Forelimb muscle (tissue), 1 donor: ENCODE data around the gene FAM53B. TPM values are rescaled to one million over a fixed set of nuclear protein-coding genes. Genes with fewer than 3 reads are reported as not detected.

Source experiments
- DNase-seq: peaks from one replicate; pipeline ENCODE4 v3.0.0-alpha.2; 2013; ENCODE audit warnings: low read depth
- polyA plus RNA-seq: library from polyadenylated mRNA; unstranded; fragments of 120-200 nt; gene quantifications from one replicate; pipeline ENCODE4 v1.2.1, GENCODE V29; 2013; ENCODE audit not compliant: insufficient read length

The FAM53B gene
- polyA plus RNA-seq, 1 donor: 27.6 TPM

GRCh38 chr10:124578231-124579010 is 165.8 kb downstream of the FAM53B start:
- DNase-seq: no peak

DNA sequence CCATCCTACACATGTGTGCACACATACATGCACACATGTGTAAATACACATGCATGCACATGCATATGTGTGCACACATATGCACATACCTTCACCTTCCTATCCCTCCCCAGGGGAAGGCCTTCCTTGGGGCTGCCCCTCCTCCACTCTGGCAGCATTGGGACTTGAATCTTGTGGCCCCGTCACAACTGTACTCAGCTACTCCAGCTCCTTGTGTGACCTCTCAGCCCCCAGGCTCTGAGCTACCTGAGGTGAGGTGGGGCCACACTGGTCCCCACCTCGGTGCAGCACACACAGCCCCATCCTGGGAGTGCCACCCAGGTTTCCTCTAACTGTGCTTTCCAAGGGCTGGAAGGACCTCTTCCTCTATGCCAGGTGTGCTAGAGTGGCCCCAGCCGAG is 166.5 kb downstream of the FAM53B start:
- DNase-seq: no peak

GRCh38 chr10:124576526-124577420 is 167.4 kb downstream of the FAM53B start:
- DNase-seq: no peak

DNA sequence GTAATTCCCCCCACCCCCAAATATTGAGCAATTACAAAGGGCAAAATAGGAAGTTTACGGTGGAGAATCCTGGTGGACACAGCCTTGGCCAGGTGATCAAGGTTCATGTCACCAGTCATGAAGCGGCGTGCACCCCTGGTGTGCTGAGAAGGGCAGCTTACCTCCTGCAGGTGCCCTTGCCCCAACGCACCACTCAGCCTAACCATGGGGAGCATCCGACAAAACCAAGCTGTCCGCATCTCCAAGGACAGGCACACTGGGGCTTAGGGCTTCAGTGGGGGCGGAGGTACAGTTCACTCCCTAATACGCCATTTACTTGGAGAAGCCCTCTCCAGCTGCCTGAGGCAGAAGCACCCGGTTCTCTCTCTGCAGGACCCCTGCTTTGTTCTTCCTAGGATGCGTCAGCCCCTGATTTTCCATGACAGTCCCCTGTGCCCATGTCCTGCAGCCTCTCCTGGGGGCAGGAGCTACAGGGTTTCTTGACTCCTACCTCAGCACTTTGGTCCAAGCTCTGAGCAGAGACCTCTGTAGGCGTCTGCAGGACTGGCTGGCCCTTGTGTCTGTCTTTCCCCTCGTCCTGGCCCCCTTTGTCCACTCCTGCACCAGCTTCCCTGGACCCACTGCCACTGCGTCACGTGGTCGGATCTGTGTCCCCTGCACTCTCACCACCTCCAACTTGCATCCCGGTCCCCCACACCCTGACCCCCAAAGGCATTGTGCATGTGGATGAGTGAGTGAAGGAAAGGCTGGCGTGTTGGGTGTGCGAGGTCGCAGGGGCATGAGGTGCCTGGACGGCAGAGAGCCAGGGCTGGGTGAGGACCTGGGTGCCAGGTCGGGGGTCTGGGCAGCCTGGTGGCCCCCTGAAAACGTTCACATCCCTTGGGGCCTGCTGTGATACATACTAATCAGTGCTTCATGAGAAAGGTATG is 168.8 kb downstream of the FAM53B start:
- DNase-seq: no peak

GRCh38 chr10:124574456-124575070 is 169.6 kb downstream of the FAM53B start:
- no peak for DNase-seq

DNA sequence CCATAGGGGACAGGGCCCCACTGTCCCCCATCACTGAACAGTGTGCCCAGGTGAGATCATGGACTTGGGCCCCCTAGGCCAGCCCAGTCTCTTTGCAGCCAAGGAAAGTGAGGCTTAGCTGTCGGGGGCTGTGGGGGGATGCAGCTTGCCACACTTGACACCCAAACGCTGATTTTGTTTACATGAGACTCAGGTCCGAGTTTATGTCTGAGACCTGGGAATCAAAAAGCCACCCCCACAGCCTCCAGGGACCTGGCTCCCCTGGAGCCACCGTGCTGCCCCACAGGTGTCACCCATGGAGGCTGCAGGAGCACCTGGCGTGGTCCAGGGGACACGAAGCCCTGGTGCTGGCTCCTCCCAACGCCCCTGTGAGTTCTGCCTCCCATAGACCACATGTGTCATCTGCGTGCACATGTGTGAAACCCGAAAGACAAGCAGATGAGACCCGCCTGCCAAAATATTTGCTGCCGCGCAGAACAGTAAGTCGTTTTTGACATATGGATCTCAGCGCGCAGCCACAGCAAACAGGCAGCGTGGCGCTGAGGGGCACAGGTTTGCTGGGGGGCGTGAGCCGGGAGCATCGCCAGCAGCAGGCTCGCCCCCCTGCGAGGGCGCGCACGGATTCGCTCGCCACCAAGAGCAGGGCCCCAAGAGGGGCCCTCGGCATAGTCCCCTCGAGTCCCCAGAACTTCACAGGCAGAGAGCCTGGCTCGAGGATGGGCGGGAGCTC is 170.3 kb downstream of the FAM53B start:
- no peak for DNase-seq

GRCh38 chr10:124572751-124573150 is 171.4 kb downstream of the FAM53B start:
- DNase-seq: no peak

DNA sequence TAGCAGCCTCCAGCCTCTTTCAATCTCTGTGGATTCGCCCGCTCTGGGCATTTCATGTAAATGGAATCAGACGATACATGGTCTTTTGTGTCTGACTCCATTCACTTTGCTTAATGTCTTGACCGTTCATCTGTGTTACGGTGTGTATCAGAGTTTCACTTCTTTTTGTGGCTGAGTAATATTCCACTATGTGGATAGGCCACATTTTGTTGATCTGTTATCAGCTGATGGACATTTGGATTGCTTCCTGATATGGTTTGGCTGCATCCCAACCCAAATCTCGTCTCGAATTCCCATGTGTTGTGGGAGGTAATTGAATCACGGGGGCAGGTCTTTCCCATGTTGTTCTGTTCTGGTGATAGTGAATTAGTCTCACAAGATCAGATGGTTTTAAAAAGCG is 173.5 kb downstream of the FAM53B start:
- no peak for DNase-seq

GRCh38 chr10:124569623-124570470 is 174.3 kb downstream of the FAM53B start:
- DNase-seq: no peak

Other genes with a start within 250 kb of the FAM53B start
- 19.4 TPM for gene EEF1AKMT2, start 47.5 kb upstream of the FAM53B start, polyA plus RNA-seq
- gene ABRAXAS2, start 57.4 kb upstream of the FAM53B start, polyA plus RNA-seq: 17.1 TPM
- gene ZRANB1, start 197.7 kb upstream of the FAM53B start, polyA plus RNA-seq: 17.0 TPM